Epidermal melanocyte (primary cell): Measurements from ENCODE around the gene MDM4.
"Not testable (repeated sequence)": the region's sequence is repeated elsewhere in the genome, so short reads cannot be mapped to it uniquely, and the experiment has no call there.

Experiments used
- DNase-seq: peaks from one replicate; pipeline ENCODE4 v3.0.0; 2011; ENCODE audit warnings: low spot score; ENCODE audit not compliant: insufficient read length

MDM4 gene

GRCh38 chr1:204513117-204513716 is 3.0 kb upstream of the MDM4 start:
- DNase-seq: no peak

GRCh38 chr1:204514828-204515227 is 1.4 kb upstream of the MDM4 start:
- DNase-seq: no peak

- DNase-seq: not testable (repeated sequence)
Measured at GRCh38 chr1:204517382-204517781, 1.2 kb downstream of the MDM4 start.

DNA sequence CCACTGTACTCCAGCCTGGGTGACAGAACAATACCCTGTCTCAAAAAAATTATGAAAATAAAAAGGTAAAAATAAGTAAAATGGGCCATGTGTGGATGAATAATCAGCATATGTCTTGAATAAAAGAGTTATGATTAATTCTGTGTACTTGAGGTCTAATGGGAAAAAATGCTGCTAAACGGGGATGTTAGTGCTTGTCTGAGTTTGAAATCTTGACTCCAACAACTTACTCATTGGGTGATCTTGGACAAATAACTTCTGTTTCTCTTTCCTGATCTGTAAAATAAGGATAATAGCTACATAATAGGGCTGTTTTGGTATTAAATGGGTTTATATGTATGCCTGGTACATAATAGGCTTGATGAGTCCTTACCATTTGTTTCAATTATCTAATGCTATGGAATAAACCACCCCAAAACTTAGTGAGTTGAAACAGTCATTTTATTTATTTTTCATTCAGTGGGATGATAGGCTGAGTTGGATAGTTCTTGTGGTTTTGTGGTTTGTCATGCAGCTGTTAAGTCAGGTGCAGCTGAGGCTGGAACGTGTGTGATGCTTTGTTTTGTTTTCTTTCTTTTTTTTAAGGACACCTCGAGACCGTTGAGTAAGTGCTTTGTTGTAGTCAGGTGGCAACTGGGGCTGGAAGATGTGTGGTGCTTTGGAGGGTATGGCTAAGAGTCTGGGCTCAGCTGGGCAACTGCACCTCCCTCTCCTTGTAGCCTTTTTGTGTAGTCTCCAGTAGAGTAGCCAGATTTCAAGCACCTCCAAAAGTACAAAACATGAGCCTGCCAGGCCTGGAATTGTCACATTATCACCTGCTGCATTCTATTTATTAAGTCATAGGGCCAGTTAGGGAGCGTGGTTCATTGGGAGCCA is 4.9 kb downstream of the MDM4 start:
- no peak for DNase-seq

DNA sequence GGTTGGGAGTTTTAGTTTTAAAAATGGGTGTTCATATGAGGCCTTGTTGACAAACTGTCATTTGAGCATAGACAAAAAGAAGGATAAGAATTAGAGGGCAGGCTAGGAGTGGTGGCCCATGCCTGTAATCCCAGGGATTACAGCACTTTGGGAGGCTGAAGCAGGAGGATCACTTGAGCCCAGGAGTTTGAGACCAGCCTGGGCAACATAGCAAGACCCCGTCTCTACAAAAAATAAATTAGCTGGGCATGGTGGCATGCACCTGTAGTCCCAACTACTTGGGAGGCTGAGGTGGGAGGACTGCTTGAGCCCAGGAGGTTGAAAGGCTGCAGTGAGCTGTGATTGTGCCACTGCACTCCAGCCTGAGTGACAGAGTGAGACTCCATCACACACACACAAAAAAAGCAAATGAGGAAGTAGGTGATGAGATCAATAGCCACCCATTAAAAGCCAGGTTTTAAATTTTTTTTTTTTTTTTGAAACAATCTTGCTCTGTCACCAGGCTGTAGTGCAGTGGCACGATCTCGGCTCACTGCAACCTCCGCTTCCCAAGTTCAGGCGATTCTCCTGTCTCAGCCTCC is 5.8 kb downstream of the MDM4 start:
- not testable (repeated sequence) for DNase-seq

GRCh38 chr1:204523605-204524215 is 7.5 kb downstream of the MDM4 start:
- no peak for DNase-seq

- no peak for DNase-seq
Measured at GRCh38 chr1:204524986-204525385, 8.8 kb downstream of the MDM4 start.

- DNase-seq: no peak
Measured at GRCh38 chr1:204528241-204528640, 12.0 kb downstream of the MDM4 start.

- no peak for DNase-seq
Measured at GRCh38 chr1:204528677-204529076, 12.5 kb downstream of the MDM4 start.

DNA sequence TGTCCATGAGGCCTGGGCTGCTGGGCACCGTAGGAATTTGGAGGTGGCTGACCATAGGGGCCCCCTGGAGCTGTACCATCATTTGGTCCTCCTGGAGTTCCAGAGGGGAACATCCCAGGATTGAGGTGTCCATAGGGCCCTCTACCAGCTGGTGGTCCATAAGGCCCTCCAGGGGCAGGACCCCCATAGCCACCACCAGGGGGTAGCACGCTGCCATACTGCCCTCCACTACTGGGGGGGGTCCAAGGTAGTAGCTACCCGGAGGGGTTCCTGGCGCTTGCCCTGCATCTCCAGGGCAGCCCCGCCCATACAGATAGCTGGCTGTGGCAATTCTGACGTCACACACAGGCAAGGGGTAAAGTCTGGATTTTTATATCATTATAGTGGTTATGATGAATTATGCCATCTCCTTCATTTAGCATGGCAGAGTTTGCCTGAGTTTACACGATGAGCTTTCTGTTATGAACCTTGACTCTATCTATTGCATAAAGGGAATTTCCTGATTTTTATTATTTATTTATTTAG is 13.2 kb downstream of the MDM4 start:
- DNase-seq: no peak

- DNase-seq: no peak
Measured at GRCh38 chr1:204530932-204531331, 14.7 kb downstream of the MDM4 start.

- DNase-seq: no peak
Measured at GRCh38 chr1:204532832-204533231, 16.6 kb downstream of the MDM4 start.

DNA sequence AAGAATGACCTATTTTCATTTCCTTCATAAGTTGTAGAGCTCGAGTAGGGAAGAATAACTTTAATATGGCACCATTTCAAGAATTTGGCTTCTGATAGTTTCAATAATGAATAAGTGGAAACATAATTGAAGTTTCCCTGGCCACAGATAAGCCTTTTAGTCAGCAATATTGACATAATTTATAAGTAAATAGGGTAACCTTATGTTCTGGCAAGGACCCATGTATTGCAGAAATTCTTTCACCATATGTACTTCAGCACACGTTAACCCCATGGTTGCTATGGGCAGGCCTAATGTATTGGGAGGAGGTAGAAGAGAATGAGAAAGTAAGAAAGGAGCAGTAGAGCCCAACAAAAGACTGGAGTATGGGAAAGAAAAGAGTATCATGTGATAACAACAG is 25.4 kb downstream of the MDM4 start:
- DNase-seq: no peak

- no peak for DNase-seq
Measured at GRCh38 chr1:204544321-204544720, 28.1 kb downstream of the MDM4 start.

- DNase-seq: no peak
Measured at GRCh38 chr1:204545202-204545601, 29.0 kb downstream of the MDM4 start.

DNA sequence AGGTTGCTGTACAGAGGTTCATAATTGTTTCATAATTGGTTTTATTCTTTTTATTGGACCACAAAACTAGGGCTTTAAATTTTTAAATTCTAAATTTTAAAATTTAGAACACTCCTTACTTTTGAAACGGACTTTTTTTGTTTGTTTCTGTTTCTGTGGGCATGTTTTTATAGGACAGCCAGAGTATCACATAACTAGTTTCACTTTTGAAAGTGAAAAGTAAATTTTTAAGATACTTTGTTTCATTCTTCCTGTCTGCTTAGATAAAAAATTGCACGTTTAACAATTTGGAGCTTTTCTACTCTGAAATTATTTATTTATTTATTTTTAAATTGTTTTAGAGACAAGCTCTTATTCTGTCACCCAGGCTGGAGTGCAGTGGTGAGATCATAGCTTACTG is 29.7 kb downstream of the MDM4 start:
- no peak for DNase-seq

DNA sequence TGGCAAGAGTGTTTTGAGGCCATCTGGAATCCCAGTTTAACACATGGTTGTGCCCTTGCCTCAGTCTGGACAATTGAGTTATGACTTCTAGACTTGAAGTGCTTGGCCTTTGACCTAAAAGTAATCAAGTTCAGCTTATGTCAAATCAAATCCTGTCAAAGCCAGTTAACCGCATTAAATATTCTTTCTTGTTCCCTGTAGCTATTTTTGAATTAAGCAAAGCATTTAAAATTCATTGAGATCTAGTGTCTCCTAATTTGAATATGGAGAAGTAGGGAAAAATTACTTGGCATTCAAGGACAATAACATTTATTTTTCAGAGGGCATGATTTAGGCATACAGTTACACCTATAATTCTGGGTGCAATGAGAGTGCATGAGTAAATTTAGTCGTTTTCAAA is 32.1 kb downstream of the MDM4 start:
- DNase-seq: no peak

GRCh38 chr1:204549313-204549712 is 33.1 kb downstream of the MDM4 start:
- DNase-seq: no peak

DNA sequence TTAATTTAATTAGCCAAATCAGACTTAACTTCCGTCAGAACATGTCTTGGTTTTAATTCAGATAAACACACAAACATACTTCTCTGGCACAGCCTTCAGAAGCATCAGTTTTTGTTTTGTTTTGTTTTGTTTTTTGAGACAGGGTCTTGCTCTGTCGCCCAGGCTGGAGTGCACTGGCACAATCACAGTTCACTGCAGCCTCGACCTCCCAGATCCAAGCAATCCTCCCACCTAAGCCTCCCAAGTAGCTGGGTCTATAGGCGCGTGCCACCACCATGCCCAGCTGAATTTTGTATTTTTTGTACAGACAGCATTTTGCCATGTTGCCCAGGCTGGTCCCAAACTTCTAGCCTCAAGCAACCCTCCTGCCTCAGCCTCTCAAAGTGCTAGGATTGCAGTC is 34.7 kb downstream of the MDM4 start:
- no peak for DNase-seq

- DNase-seq: no peak
Measured at GRCh38 chr1:204556458-204557052, 40.3 kb downstream of the MDM4 start.

- DNase-seq: no peak
Measured at GRCh38 chr1:204558467-204558866, 42.3 kb downstream of the MDM4 start.

GRCh38 chr1:204560002-204560401 is 43.8 kb downstream of the MDM4 start:
- not testable (repeated sequence) for DNase-seq
